WERI-Rb-1 (cell line): Measurements from ENCODE around the gene GPRASP1.

Source experiments
- DNase-seq: peaks from one replicate; pipeline ENCODE4 v3.0.0-alpha.2; 2020
- H3K27ac ChIP-seq: fragments of 250-450 bp; sonication (Bioruptor Pico); 2 replicates; pipeline ENCODE4 v1.5.1; 2020; ENCODE audit warnings: mild to moderate bottlenecking, moderate library complexity
- H3K27me3 ChIP-seq: fragments of 250-450 bp; sonication (Bioruptor Pico); 2 replicates; pipeline ENCODE4 v1.5.1; 2021; ENCODE audit warnings: mild to moderate bottlenecking, low read depth, moderate library complexity; ENCODE audit not compliant: insufficient read depth, severe bottlenecking
- H3K36me3 ChIP-seq: fragments of 250-450 bp; sonication (Bioruptor Pico); 2 replicates; pipeline ENCODE4 v1.5.1; 2020; ENCODE audit warnings: mild to moderate bottlenecking, moderate library complexity
- H3K4me3 ChIP-seq: 2 replicates; pipeline ENCODE4 v1.5.1; 2011; ENCODE audit warnings: low read depth, mild to moderate bottlenecking, control low read depth, low read length
- H3K9me3 ChIP-seq: fragments of 250-450 bp; sonication (Bioruptor Pico); 2 replicates; pipeline ENCODE4 v1.5.1; 2021; ENCODE audit warnings: mild to moderate bottlenecking, moderate library complexity; ENCODE audit not compliant: severe bottlenecking
- CTCF ChIP-seq: IDR thresholded peaks from 2 replicates; pipeline ENCODE4 v1.5.1; 2011; ENCODE audit warnings: low read depth, mild to moderate bottlenecking, control low read depth, inconsistent platforms, low read length

Gene GPRASP1

GRCh38 chrX:102694749-102695148 is 43.5 kb downstream of the GPRASP1 start:
- Histone ChIP-seq H3K4me3 (no peak overlapping the region), H3K27me3 (no peaks in the 10 kb centered on the region), H3K36me3 (no peaks in the 10 kb centered on the region), H3K9me3 (peaks cover 5% of the 10 kb centered on the region), H3K27ac (no peak overlapping the region)
- DNase-seq = no peak
- no peak for TF ChIP-seq CTCF

GRCh38 chrX:102696306-102696705 is 45.0 kb downstream of the GPRASP1 start:
- Histone ChIP-seq H3K36me3 (no peaks in the 10 kb centered on the region), H3K27me3 (no peaks in the 10 kb centered on the region), H3K9me3 (peaks cover 5% of the 10 kb centered on the region), H3K4me3 (no peak overlapping the region), H3K27ac (no peak overlapping the region)
- DNase-seq = no peak
- no peak for TF ChIP-seq CTCF

GRCh38 chrX:102697494-102697893 is 46.2 kb downstream of the GPRASP1 start:
- Histone ChIP-seq H3K36me3 (no peaks in the 10 kb centered on the region), H3K4me3 (no peak overlapping the region), H3K27me3 (no peaks in the 10 kb centered on the region), H3K9me3 (no peaks in the 10 kb centered on the region), H3K27ac (no peak overlapping the region)
- no peak for DNase-seq
- TF ChIP-seq CTCF = no peak
